HG03442 (cell line): ENCODE data around the gene CXCR5.
"Not testable (repeated sequence)": the region's sequence is repeated elsewhere in the genome, so short reads cannot be mapped to it uniquely, and the experiment has no call there.

ENCODE experiments used
- ATAC-seq: cut with Tn5 transposase; IDR thresholded peaks from one replicate; pipeline ENCODE4 v1.9.1; 2021; ENCODE audit warnings: mild to moderate bottlenecking, moderate library complexity; ENCODE audit not compliant: unreplicated experiment

CXCR5 gene, protein sequence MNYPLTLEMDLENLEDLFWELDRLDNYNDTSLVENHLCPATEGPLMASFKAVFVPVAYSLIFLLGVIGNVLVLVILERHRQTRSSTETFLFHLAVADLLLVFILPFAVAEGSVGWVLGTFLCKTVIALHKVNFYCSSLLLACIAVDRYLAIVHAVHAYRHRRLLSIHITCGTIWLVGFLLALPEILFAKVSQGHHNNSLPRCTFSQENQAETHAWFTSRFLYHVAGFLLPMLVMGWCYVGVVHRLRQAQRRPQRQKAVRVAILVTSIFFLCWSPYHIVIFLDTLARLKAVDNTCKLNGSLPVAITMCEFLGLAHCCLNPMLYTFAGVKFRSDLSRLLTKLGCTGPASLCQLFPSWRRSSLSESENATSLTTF

DNA sequence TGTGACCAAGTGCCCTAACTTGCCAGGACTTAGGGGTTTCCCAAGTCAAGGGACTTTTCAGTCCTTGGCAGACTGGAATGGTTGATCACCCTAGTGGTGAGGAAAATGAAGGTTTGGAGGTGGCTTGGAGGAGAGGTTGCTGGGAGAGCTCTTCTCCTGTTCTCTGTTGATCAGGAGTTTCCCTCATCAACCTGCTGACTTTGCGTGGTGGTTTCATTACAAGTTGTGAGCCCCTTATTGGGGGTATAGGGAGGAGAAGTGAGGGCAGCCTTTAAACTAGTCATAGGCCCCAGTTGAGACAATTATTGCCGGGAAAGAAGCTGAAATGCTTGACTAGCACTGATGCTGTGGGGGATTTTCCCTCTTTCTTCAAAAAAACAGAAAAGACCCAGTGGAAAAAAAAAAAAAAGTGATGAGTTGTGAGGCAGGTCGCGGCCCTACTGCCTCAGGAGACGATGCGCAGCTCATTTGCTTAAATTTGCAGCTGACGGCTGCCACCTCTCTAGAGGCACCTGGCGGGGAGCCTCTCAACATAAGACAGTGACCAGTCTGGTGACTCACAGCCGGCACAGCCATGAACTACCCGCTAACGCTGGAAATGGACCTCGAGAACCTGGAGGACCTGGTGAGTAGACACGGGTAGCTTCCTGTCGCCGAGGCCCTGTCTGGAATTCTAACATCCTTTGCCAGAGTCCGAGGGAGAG is at the start of gene CXCR5:
Gene CXCR5, plus strand, starts transcription at position 525 of the 704 bp plus-strand sequence. Its CDS starts 50 bp downstream, at position 575.
- ATAC-seq: peak; percentile 72

DNA sequence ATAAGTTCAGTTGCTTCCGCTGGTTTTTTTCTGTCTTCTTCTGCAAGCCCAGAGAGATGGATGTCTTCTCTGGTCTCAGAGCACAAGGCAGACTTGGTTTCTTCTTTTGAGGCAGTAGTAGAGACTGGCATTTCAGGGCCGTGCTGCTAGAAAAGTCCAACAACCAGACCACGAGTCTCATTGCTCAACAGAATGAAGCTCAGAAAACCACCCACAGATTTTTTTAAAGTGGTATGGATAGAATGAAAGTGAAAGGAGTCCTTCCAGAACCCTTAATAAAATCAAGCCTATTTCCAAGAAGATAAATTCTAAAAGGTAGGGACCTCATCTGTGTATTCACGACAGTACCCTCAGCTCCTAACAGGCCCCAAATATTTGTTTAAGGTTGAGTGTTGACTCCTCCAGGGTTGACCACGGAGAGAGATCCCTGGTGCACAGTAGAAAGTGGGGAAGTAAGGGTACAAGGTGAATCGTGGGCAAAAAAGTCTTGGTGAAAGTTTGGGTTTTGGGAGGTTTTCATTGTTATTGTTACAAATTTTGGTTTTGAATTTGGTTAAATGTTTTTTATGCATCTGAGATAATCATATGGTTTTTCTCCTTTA is 49.2 kb upstream of the CXCR5 start:
- ATAC-seq: no peak

DNA sequence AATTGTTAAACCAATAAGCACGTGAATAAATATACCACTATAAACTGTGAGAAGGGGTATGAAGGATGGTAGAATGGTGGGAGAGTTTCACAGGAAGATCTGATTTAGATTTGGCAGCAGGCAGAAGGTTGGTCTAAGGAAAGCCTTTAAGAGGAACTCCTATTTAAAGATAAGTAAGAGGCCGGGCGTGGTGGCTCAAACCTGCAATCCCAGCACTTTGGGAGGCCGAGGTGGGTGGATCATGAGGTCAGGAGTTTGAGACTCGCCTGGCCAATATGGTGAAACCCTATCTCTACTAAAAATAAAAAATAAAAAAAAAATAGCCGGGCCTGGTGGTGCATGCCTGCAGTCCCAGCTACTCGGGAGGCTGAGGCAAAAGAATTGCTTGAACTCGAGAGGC is 45.8 kb upstream of the CXCR5 start:
- ATAC-seq: no peak

DNA sequence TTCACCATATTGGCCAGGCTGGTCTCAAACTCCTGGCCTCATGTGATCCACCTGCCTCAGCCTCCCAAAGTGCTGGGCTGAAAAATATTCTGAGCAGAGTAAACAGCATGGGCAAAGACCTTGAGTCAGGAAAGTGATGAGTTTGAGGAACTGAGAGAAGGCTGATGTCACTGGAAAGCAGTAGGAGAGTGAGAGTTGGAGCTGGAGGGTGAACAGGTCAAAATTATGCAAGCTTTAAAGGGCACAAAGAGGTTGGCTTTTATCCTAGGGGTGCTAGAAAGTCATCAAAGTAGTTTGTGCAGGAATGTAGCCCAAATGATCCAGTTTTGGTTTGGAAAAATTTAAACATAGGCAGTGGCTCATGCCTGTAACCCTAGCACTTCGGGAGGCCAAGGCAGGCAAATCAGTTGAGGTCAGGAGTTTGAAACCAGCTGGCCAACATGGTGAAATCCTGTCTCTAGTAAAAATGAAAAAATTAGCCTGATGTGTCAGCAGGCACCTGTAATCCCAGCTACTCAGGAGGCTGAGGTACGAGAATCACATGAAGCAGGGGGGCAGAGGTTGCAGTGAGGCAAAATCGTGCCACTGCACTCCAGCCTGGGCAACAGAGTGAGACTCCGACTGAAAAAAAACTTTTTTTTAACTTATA is 44.7 kb upstream of the CXCR5 start:
- peak; percentile 62 for ATAC-seq

DNA sequence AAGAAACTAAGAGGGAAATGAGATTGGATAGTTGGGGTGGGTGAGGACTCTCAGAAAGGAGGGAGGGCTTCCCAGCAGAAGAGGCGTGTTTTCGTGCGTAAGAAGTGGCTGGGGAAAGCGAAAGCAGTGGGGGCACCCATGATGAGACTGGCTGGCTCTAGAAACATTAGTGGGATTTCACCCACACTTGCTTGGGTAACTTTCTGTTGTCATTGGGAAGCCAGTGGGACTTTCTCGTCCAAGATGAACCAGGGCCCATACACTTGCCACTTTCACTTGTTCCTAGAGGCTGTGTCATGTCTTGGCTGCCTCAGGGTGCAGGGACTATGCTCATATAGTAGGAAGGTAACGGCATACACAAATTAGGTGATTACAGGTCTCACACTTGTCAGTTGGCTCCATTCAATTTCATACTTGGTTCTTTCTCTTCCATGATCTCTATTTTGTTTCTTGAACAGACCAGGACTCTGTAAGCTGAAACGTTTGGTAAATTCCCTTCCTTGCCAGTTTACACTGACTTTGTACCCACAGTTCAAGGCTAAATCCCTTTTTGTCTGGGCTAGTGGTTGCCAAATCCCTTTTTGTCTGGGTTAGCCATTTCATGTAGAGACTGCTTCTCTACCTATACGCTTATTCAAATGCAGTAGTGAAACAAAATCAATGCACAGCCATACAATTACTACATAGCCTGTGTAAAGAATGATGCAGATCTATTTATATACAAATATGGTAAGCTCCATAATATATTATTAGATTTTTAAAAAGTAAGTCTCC is 42.0 kb upstream of the CXCR5 start:
- ATAC-seq: no peak

DNA sequence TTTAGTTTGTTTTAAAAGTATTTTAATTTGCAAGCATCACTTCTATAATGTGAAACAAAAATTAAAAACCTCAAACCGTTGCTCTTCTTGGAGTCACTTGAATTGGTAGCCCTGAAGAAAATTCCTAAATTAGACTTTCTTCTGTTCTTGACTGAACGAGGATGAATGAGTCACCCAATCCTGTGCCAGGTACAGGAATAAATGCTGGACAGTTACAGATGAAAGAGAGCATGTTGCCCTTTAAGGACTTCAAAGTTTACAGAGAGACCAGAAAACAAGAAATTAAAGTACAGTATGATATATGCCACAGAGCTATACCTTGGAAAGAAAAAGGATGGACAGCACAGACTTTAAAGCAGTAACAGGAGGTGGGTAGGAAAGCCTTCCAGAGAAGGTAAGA is 41.3 kb upstream of the CXCR5 start:
- ATAC-seq: no peak

DNA sequence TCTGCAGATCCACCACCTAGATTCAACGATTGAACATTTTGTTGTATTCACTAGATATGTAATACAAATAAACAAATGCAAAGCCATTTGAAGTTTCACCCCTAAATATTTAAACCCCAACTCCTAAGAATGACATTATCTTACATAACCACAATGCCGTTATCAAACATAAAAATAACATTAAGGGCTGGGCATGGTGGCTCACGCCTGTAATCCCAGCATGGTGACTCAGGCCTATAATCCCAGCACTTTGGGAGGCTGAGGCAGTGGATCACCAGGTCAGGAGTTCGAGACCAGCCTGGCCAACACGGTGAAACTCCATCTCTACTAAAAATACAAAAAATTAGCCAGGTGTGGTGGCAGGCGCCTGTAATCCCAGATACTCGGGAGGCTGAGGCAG is 40.8 kb upstream of the CXCR5 start:
- not testable (repeated sequence) for ATAC-seq

DNA sequence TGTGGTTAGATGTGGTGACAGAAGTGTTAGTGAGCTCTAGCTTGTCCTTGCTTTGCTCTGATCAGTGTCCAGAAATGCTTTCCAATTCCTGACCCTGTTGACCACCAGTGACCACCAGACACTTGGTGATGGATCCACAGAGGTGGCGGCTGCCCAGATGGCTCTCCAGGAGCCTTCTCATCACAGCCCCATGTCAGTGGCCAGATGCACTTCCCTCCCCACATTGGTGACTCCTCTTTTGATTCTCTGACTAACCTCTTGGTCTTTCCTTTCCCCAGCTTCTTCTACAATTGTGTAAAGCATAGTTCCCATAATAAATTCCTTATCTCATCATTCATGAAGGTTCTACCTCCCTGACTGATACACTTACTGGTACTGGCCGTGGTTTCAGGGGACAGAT is 40.1 kb upstream of the CXCR5 start:
- no peak for ATAC-seq

DNA sequence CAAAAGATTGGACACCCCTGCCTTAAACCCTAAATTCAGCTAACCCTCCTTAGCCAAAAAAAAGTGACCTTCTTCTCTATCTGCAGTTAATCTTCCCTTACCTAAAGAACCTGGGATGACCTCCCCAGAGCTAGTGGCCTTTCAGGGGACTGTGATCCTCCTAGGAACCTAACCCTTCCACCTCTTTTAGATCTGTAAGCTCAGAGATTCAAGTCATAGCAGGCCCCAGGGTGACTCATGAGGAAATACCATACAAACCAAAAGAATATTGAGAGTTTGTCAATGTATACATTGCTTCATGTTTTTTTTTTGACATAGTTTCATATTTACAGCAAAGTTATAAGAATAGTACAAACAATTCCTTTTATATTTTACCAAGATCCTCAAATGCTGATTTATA is 38.3 kb upstream of the CXCR5 start:
- ATAC-seq: no peak

DNA sequence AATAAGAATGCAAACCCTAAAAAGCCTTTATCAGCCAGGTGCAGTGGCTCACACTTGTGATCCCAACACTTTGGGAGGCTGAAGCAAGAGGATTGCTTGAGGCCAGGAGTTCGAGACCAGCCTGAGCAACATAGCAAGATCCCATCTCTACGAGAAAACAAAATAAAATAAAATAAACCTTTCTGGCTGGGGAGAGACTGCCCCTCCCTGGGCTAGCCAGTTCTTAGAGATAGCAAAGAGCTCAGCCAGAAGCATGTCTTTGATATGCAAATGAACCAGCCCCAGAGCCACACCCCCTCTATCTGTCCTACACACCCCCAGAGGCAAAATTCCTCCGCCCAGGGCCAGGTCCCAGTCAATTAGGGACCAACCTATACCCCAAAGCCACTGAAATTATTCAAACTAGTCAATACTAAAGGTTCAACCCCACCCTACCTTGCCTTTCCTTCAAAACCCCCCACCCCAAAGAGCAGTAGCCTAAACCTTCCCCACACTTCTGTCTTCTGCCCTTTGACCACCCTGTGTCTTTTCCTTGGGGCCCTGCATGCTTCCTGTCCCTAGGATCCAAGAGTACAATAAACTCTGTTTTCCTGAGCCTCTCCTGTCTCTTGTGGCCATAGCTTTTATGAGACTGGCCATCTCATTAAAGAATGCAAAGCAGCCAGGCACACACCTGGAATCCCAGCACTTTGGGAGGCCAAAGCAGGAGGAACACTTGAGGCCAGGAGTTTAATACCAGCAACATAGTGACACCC is 37.3 kb upstream of the CXCR5 start:
- no peak for ATAC-seq

DNA sequence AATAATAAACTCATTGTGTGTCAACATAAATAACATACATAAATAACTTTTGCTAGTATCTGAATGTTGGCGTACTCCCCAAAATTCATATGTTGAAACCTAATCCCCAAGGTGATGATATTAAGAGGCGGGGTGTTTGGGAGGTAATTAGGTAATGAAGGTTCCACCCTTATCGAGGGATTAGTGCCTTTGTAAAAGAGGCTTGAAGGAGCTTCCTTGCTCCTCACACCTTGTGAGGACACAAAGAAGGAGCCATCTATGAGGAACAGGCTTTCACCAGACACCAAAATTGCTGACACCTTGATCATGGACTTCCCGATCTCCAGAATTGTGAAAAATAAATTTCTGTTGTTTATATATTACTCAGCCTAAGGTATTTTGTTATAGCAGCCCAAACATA is 33.9 kb upstream of the CXCR5 start:
- no peak for ATAC-seq

DNA sequence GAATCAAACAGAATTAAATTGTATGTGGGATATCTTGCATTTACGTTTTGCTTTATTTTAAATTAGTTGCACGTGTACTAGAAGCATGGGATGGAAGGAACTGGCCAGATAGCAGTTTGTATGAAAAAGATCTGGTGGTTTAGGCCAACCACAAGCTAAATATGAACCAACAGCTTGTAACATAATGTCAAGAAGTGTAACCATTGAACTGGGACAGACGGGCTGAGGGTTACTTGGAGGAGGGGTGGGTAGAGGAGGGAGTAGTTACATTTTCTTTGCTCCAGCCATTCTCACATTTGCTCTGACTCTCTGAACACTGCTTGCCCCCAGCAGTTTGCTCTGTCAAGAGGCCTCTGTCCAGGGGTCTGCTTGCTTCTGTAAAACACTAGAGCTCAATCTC is 31.7 kb upstream of the CXCR5 start:
- no peak for ATAC-seq

DNA sequence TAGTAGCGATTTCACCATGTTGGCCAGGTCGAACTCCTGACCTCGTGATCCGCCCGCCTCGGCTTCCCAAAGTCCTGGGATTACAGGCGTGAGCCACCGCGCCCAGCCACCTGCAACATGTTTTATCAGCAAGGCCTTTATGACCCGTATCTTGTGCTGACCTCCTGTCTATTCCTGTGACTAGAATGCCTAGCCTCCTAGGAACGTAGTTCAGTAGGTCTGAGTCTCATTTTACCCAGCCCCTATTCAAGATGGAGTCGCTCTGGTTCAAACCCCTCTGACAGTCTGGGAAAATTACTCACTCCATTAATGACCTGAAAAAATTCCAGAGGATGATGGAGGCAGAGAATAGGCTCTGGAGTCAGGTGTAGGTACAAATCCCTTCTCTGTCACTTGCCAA is 30.0 kb upstream of the CXCR5 start:
- ATAC-seq: no peak

DNA sequence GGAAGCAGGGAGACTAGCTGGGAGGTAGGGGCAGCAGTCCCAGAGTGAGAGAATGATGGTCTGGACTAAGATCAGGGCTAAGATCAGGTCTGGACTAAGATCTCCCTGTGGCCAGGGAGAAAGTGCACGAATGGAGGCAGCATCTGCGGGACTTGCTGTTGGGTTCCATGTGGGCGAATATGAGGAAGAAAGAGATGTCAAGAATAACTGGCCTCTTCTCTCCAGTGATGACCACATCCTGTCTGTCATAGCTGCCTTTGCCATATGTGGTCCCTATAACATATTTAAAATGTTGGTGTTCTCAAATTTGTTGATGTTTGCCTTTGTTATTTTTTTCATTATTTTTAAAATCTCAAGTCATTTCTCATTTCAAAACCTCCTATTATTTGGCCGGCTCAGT is 27.4 kb upstream of the CXCR5 start:
- no peak for ATAC-seq

DNA sequence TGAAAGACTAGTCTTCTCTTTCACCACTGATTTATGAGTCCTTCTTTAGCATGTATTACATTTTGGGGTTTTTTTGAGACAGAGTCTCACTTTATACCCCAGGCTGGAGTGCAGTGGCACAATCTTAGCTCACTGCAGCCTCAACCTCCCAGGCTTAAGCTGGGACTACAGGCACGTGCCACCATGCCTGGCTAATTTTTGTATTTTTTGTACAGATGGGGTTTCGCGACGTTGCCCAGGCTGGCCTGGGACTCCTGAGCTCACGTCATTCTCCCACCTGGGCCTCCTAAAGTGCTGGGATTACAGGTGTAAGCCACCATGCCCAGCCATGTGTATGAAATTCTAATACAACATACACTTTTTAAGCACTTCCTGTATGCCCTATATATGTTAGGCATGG is 26.3 kb upstream of the CXCR5 start:
- no peak for ATAC-seq

DNA sequence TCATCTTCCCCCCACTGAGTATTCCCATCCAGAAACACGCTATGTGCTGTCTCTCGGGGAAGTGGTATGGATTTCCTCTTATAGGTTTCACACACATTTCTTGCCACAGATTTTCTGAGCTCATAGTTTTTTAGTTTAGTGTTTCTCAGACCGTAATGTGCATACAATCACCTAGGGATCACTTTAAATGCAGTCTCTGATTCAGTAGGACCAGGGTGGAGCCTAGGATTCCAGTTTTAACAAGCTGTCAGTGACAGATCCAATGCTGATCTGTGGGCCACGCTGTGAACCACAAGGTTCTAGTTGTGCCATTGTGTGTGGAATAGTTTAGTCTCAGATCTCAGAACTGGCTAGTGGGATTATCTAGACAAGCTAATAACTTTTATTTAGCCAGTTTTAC is 23.7 kb upstream of the CXCR5 start:
- no peak for ATAC-seq

DNA sequence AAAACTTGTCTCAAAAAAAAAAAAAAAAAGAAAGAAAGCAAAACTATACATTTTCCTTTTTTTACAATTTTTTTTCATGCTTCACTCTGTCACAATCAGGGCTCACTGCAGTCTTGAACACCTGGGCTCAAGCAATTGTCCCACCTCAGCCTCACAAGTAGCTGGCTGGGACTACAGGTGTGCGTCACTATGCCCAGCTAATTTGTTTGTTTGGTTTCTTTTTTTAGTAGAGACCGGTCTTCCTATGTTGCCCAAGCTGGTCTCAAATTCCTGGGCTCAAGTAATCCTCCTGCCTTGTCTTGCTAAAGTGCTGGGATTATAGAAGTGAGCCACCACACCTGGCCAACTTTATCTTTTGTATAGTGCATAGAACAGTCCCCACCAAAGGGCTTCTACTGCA is 15.0 kb upstream of the CXCR5 start:
- ATAC-seq: no peak

DNA sequence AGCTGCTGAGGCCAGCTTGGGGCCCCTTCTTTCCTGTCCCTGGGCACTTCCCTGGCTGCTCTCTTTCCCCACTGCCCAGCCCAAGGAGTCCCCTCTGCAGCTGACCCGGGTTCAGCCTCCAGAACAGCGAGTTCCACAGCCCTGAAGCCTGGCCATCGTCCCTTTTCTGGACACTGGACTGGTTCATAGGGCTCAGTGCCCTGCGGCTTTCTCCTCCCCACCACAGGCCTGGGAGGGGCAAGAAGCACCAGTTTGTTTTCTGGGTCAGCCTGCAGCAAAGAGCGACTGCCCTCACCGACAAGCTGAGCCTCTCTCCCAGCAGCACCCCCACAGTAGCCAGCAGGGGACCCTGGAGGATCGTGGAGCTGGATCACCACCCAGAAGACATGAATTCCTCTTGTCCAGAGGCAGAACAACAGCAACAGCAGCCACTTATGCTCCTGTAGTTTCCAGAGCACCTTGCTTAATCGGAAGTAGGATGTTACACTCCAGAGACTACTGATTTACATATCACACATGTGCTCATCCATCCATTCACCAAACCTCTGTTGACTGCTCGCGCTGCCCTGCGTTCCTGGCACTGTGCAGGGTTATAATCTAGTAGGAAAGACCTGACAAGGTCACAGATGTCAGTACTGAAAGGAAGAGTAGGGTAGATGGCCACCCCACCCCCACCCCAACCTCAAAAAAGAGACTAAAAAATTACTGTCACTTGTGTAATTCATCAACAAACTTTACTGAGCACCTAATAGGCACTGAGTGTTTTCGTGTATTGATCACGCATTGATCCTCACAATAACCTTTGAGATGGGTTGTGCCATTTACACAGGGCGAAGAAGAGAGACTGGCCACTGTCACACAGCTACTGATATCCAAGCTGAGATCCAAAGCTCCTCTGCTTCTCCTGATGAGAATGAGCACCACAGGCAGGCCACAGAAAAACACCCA is 13.0 kb upstream of the CXCR5 start:
- peak; percentile 52 for ATAC-seq

DNA sequence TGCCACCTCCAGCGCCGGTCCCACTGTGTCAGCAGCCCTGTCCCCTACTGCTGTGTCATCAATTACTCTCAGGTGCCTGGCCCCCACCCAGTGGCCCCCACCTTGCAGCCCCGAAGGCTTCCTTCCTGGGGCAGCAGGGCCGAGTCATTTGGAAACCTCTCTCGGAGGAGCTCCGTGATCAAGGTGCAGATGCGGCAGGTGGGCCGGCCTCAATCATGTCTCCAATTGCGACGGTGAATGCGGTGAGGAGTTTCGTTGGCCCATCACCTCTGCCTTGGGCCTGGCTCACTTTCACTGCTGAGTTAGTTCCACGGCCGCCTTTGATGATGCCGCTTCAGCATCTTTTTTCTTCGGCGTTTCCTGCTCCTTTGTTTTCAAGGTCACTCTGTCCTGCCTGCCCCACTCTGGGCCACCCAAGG is 11.3 kb upstream of the CXCR5 start:
- no peak for ATAC-seq
